GM10847 (cell line): ENCODE data around the gene FARSA.

Experiments used
- POLR2A ChIP-seq: IDR thresholded peaks from 2 replicates; pipeline ENCODE4 v1.6.1; 2011; ENCODE audit not compliant: insufficient read length; ENCODE audit errors: extremely low read depth

The FARSA gene

GRCh38 chr19:12886651-12886968, 46.9 kb downstream of the FARSA start:
- no peak for TF ChIP-seq POLR2A

- TF ChIP-seq POLR2A: no peak
These were observed 47.5 kb downstream of the FARSA start for GRCh38 chr19:12885749-12886650.

- TF ChIP-seq POLR2A: peak; percentile 28
These were observed 48.4 kb downstream of the FARSA start for GRCh38 chr19:12884926-12885748.

GRCh38 chr19:12884627-12884925, 48.9 kb downstream of the FARSA start:
- TF ChIP-seq POLR2A: no peak

- TF ChIP-seq POLR2A: no peak
These were observed 49.3 kb downstream of the FARSA start for GRCh38 chr19:12884202-12884601.

GRCh38 chr19:12882589-12882988, 50.9 kb downstream of the FARSA start:
- TF ChIP-seq POLR2A: no peak

- peak; percentile 71 for TF ChIP-seq POLR2A
These were observed 52.2 kb downstream of the FARSA start, which contains the start of gene DNASE2 for GRCh38 chr19:12881172-12881808. Gene DNASE2, minus strand, starts transcription at chr19:12881449. Its CDS starts 74 bp downstream, at chr19:12881375.

- TF ChIP-seq POLR2A: no peak
These were observed 52.9 kb downstream of the FARSA start for GRCh38 chr19:12880551-12881171.

GRCh38 chr19:12875086-12875485, 58.4 kb downstream of the FARSA start:
- no peak for TF ChIP-seq POLR2A

- no peak for TF ChIP-seq POLR2A
These were observed 59.4 kb downstream of the FARSA start for GRCh38 chr19:12873891-12874745.

GRCh38 chr19:12872941-12873890, 60.3 kb downstream of the FARSA start:
- no peak for TF ChIP-seq POLR2A
